Parathyroid adenoma (tissue), 2 donors: ENCODE results near the gene TLK2.
A peak's percentile ranks its signal among the peaks of the same experiment; 100 is the strongest.

Experiments used
- H2AFZ ChIP-seq: fragments of 300-600 bp; sonication (generic); one replicate; pipeline ENCODE4 v1.7.0; 2017; ENCODE audit warnings: antibody characterized with exemption, mild to moderate bottlenecking
- H3K27ac ChIP-seq: fragments of 300-600 bp; sonication (generic); one replicate; pipeline ENCODE4 v1.7.0; 2017
- H3K27me3 ChIP-seq: fragments of 300-600 bp; sonication (generic); one replicate; pipeline ENCODE4 v1.7.0; 2017; ENCODE audit warnings: low read length; ENCODE audit not compliant: control insufficient read depth, insufficient read depth
- H3K36me3 ChIP-seq: fragments of 300-600 bp; sonication (generic); one replicate; pipeline ENCODE4 v1.7.0; 2017; ENCODE audit warnings: low read length; ENCODE audit not compliant: control insufficient read depth, insufficient read depth
- H3K4me1 ChIP-seq: fragments of 300-600 bp; sonication (generic); one replicate; pipeline ENCODE4 v1.7.0; 2017; ENCODE audit warnings: control low read depth
- H3K4me2 ChIP-seq: fragments of 300-600 bp; sonication (generic); one replicate; pipeline ENCODE4 v1.7.0; 2017; ENCODE audit warnings: low read length
- H3K4me3 ChIP-seq: fragments of 300-600 bp; sonication (generic); one replicate; pipeline ENCODE4 v1.7.0; 2017; ENCODE audit warnings: low read depth, low read length
- H3K79me2 ChIP-seq: fragments of 300-600 bp; sonication (generic); one replicate; pipeline ENCODE4 v1.7.0; 2017; ENCODE audit warnings: control low read depth
- H3K9ac ChIP-seq: fragments of 300-600 bp; sonication (generic); one replicate; pipeline ENCODE4 v1.7.0; 2017; ENCODE audit warnings: mild to moderate bottlenecking
- H3K9me3 ChIP-seq: fragments of 300-600 bp; sonication (generic); one replicate; pipeline ENCODE4 v1.7.0; 2017; ENCODE audit warnings: low read length; ENCODE audit not compliant: control insufficient read depth
- CTCF ChIP-seq: fragments of 300-600 bp; sonication (generic); IDR thresholded peaks from one replicate; pipeline ENCODE4 v1.7.0; 2017; ENCODE audit warnings: antibody characterized with exemption, mild to moderate bottlenecking
- donor health status: primary hyperparathyroidism.

Gene TLK2

GRCh38 chr17:62621223-62621622 lies 142.6 kb downstream of the TLK2 start:
- Histone ChIP-seq H3K9ac (no peak overlapping the region), H3K36me3 (no peaks in the 10 kb centered on the region), H3K4me1 (no peaks in the 10 kb centered on the region), H3K9me3 (no peaks in the 10 kb centered on the region), H3K79me2 (no peaks in the 10 kb centered on the region), H3K27ac (no peak overlapping the region), H2AFZ (no peak overlapping the region), H3K4me2 (no peak overlapping the region), H3K27me3 (no peaks in the 10 kb centered on the region), H3K4me3 (no peak overlapping the region)
- TF ChIP-seq CTCF = no peak

- Histone ChIP-seq H3K79me2 (no peaks in the 10 kb centered on the region), H3K9ac (no peak overlapping the region), H3K27ac (no peak overlapping the region), H3K4me2 (no peak overlapping the region), H3K9me3 (no peaks in the 10 kb centered on the region), H3K36me3 (no peaks in the 10 kb centered on the region), H3K27me3 (peaks cover 4% of the 10 kb centered on the region), H3K4me1 (no peaks in the 10 kb centered on the region), H3K4me3 (no peak overlapping the region), H2AFZ (no peak overlapping the region)
- no peak for TF ChIP-seq CTCF
Measured at GRCh38 chr17:62625184-62625869, 146.7 kb downstream of the TLK2 start.

DNA sequence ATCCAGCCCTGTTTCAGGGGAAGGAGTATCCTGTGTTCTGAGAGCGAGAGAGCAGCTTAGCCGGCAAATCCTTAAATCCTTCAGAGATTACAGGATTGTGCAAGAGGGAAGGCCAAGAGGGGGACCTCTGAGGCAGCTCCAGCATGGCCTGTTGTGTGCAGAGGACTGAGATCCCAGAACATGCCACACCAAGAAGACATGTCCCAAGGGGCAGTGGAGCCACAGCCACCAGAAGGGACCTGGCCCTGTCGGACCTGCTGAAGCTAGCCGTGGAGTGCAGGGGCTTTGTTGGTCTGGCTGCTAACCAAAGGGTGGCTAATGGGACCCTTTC lies 147.2 kb downstream of the TLK2 start:
- H3K9ac ChIP-seq = no peak overlapping the region
- H3K9me3 ChIP-seq = no peaks in the 10 kb centered on the region
- H3K79me2 ChIP-seq = no peaks in the 10 kb centered on the region
- no peak for TF ChIP-seq CTCF
- no peak overlapping the region for H3K27ac ChIP-seq
- H3K4me3 ChIP-seq = no peak overlapping the region
- H3K27me3 ChIP-seq = peaks cover 4% of the 10 kb centered on the region
- no peaks in the 10 kb centered on the region for H3K4me1 ChIP-seq
- no peaks in the 10 kb centered on the region for H3K36me3 ChIP-seq
- H3K4me2 ChIP-seq = no peak overlapping the region
- no peak overlapping the region for H2AFZ ChIP-seq

GRCh38 chr17:62626719-62627218 lies 148.1 kb downstream of the TLK2 start:
- Histone ChIP-seq H3K4me2 (peak overlapping the region; percentile 49), H3K4me1 (no peaks in the 10 kb centered on the region), H3K27me3 (peaks cover 4% of the 10 kb centered on the region), H2AFZ (no peak overlapping the region), H3K9ac (no peak overlapping the region), H3K9me3 (no peaks in the 10 kb centered on the region), H3K27ac (no peak overlapping the region), H3K79me2 (no peaks in the 10 kb centered on the region), H3K36me3 (no peaks in the 10 kb centered on the region), H3K4me3 (peak overlapping the region; percentile 31)
- no peak for TF ChIP-seq CTCF

DNA sequence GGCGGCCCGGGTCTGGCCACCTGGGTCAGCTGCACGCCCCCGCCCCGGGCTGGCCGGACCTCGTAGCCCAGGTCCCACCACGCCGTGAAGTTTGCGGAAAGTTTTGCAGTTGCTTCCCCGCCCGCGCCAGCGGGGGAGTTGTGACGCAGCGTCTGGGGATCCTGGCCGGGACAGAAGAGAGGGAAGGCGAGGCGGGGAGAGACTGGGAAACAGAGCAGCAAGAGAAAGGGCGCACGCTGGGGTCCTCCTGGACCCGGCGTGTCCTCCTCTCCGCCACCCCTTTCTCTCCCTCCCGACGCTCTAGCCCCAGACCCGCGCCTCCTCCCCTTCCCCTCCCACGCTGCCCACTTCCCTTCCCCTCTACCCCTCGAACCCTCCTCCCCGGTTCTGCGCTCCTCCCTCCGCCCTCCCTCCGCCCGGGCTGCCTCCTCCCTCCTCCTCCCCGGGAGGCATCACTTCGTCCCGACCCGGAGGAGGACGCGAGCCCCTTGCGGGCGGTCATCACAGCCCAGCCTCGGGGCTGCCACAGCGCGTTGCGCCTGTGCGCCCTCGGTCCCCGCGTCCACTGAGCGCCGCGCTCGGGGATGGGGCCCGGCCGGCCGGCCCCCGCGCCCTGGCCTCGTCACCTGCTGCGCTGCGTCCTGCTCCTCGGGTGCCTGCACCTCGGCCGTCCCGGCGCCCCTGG lies 148.7 kb downstream of the TLK2 start, which contains the start of gene MRC2:
Gene MRC2, plus strand, starts transcription at position 452 of the 685 bp plus-strand sequence. Its CDS starts 133 bp downstream, at position 585.
- Histone ChIP-seq H3K4me3 (peak within 1 kb of the TSS; percentile 34), H3K9me3 (no peaks in the 10 kb centered on the region), H3K4me1 (no peaks in the 10 kb centered on the region), H2AFZ (peak within 1 kb of the TSS; percentile 58), H3K27me3 (peaks cover 4% of the 10 kb centered on the region), H3K79me2 (no peaks in the 10 kb centered on the region), H3K9ac (no peak within 1 kb of the TSS), H3K4me2 (peak within 1 kb of the TSS; percentile 63), H3K36me3 (no peaks in the 10 kb centered on the region), H3K27ac (no peak within 1 kb of the TSS)
- TF ChIP-seq CTCF = no peak
